GM12873 (cell line): ENCODE data around the gene CLEC16A.

Source experiments
- TF ChIP-seq, protein P1 (sequence below): IDR thresholded peaks from 2 replicates; pipeline ENCODE4 v1.5.1; 2012; ENCODE audit warnings: low read depth, mild to moderate bottlenecking, moderate library complexity, low read length, control low read depth; ENCODE audit not compliant: insufficient read depth; ENCODE audit errors: missing control alignments

CLEC16A gene

DNA sequence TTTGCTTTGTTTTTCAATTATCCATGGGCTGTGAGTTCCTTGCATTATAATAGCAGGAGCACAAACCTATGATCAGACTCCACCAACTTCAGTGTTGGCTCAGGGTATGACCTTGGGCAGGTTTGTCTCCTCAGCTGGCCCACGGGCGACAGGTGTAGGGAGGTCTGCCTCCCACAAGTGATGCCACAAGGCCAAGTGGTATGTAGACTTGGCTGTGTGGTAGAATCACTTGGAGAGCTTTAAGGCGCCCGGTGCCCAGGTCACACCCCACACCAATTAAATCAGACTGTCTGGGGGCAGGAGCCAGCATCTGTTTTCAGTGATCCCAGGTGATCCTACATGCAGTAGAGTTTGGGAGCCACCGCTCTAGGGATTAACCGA is 153.4 kb downstream of the CLEC16A start:
- TF ChIP-seq, protein P1, sequence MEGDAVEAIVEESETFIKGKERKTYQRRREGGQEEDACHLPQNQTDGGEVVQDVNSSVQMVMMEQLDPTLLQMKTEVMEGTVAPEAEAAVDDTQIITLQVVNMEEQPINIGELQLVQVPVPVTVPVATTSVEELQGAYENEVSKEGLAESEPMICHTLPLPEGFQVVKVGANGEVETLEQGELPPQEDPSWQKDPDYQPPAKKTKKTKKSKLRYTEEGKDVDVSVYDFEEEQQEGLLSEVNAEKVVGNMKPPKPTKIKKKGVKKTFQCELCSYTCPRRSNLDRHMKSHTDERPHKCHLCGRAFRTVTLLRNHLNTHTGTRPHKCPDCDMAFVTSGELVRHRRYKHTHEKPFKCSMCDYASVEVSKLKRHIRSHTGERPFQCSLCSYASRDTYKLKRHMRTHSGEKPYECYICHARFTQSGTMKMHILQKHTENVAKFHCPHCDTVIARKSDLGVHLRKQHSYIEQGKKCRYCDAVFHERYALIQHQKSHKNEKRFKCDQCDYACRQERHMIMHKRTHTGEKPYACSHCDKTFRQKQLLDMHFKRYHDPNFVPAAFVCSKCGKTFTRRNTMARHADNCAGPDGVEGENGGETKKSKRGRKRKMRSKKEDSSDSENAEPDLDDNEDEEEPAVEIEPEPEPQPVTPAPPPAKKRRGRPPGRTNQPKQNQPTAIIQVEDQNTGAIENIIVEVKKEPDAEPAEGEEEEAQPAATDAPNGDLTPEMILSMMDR = no peak

DNA sequence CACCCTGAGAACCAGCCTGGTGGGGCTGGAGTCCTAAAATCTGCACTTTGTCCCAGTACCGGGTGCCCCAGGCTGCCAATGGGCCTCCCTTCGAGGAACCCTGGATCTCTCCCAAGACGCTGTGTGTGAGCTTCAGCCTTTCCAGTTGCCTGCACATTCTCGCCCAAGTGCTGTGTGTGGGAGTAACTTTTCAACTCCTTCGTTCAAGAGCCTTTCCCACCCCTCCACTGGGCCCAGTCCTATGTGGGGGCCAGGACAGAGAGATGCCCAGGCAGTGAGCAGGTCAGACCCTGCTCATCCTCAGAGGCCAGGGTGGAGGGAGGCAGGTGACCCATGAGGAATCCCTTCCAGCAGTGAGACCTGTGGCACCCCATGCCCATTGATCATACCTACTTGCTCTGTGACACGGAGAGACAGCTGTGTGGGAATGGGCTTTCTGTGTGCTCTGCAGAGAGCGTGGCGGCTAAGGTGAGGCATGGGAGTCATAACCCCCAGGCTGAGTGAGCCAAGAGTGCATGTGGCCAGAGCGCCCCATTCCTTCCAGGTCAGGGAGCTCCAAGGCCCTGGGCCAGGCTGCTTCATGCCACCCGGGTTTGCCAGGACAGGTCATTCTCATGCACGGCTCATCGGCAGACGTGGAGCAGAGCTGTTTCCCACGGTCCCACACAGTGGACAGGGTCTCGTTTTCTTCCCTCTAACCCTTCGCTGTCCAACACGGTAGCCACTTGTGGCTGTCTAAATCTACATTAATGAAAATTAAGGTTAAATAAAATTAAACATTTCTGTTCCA is 154.4 kb downstream of the CLEC16A start:
- TF ChIP-seq, protein P1 = no peak

- TF ChIP-seq, protein P1 = no peak
These were observed 155.4 kb downstream of the CLEC16A start for GRCh38 chr16:11099672-11100205.

DNA sequence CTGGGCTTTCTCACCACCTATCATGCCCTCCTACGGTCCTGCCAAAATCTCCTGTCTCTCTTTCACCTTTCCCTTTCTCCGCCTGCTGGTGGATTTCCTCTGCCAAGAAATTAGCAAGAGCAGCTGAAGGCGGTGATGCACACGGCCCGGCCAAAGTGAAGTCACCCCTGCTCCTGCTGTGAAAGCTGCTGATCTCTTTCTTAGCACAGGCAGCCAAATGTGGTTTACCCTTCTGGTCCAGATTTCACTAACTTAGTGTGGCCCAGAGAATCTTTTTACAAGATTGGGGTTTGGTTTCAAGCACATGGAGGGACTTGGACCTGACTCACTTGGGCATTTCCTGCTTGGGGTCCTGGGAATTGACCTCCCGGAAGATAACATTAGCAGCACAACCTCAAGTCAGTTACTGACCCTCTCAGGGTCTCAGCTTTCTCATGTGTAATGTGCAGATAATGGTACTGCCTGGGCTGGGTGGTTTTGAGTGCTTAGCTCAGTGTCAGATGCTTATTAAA is 155.9 kb downstream of the CLEC16A start:
- TF ChIP-seq, protein P1 = no peak

- TF ChIP-seq, protein P1 = no peak
These were observed 156.9 kb downstream of the CLEC16A start for GRCh38 chr16:11101283-11101682.

DNA sequence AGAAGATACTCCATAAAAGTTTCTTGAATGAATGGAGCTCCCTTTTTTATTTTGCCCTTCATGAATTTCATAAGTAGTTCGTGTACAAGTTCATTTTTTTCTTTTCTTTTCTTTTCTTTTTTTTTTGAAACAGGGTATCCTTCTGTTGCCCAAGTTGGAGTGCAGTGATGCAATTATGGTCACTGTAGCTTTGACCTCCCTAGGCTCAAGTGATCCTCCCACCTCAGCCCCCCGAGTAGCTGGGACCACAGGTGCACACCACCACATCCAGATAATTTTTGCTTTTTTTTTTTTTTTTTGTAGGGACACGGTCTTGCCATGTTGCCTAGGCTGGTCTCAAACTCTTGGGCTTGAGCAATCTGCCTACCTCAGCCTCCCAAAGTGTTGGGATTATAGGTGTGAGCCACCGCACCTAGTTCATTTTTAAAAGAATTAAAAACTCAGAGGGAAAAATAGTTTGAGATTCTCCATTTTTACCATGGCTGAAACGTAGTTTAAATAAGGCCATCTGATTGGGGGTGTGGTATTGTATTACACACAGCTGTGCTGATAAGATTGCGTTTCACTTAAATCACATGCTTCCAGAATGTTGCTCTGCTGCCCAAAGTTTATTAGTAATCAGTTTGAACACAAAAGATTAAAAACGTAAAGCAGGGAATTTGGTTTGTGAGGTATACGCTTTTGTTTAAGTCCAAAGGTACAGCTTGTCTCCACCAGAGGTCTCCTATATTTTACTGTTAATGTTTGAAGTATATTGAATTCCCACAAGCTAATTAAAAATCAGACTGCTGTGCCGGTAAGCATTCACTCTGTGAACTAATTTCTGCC is 157.5 kb downstream of the CLEC16A start:
- TF ChIP-seq, protein P1 = no peak

GRCh38 chr16:11102523-11102898 is 158.1 kb downstream of the CLEC16A start:
- TF ChIP-seq, protein P1 = no peak
